Peyer's patch (tissue), 4 donors: ENCODE measurements around the gene RXRA.

Experiments
- CTCF ChIP-seq, 6 experiments: fragments of 450-650 bp in 4 of 6; fragments of 200-600 bp in 2 of 6; sonication (generic) in 1 of 6; IDR thresholded peaks; one replicate each; pipeline ENCODE4 v1.5.1; 2017 to 2019; ENCODE audit warnings: antibody characterized with exemption in 6 of 6, mild to moderate bottlenecking in 3 of 6, moderate library complexity in 1 of 6
- POLR2A ChIP-seq, 2 donors: fragments of 450-650 bp; IDR thresholded peaks; one replicate each; pipeline ENCODE4 v1.5.1; 2017; ENCODE audit warnings: antibody characterized with exemption in 2 of 2, mild to moderate bottlenecking in 2 of 2, moderate library complexity in 2 of 2

- TF ChIP-seq CTCF (IDR thresholded peaks at IDR 0.05) (no peak), POLR2A (IDR thresholded peaks at IDR 0.05) (no peak)
These were observed 94.1 kb downstream of the RXRA start for GRCh38 chr9:134420281-134420845.
